HG02870 (cell line): ENCODE measurements around the gene PINK1.
"Not testable (repeated sequence)": the region's sequence is repeated elsewhere in the genome, so short reads cannot be mapped to it uniquely, and the experiment has no call there.

ENCODE experiments used
- ATAC-seq: cut with Tn5 transposase; IDR thresholded peaks from one replicate; pipeline ENCODE4 v1.9.1; 2021; ENCODE audit warnings: mild to moderate bottlenecking, moderate library complexity; ENCODE audit not compliant: unreplicated experiment

PINK1 gene

DNA sequence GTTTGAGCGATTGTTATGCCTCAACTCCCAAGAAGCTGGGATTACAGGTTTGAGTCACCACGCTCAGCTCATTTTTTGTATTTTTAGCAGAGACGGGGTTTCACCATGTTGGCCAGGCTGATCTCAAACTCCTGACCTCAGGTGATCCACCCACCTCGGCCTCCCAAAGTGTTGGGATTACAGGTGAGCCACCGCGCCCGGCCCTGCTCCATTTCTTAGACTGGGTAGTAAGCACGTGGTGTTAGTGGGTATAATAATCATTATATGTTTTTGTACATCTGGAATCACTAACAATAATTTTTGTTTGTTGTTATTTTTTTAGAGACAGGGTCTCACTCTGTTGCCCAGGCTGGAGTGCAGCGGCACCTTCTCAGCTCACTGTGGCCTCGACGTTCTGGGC lies 40.4 kb downstream of the PINK1 start:
- ATAC-seq, result not testable (repeated sequence)

DNA sequence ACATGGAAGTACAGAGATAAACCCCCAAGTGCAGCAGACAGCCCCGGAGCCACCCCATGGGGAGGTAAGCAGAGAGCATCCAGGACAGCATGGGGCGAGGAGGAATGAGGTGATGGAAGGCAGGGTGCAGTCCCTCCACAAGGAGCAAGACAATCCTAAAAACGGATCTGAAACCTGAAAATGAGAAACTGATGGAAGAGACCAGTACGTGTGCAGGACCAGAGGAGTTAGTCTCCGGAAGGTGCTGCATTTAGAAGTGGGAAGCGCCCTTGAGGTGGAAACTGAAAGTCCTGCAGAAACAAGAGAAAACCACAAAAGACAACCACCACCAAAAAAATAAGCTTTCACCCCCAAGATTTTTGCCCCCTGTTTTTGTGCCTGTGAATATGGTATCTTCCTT lies 45.3 kb downstream of the PINK1 start:
- ATAC-seq, result no peak

- ATAC-seq, result no peak
Observed at GRCh38 chr1:20680269-20680668, 47.0 kb downstream of the PINK1 start.

GRCh38 chr1:20681999-20682398 lies 48.7 kb downstream of the PINK1 start:
- no peak for ATAC-seq

DNA sequence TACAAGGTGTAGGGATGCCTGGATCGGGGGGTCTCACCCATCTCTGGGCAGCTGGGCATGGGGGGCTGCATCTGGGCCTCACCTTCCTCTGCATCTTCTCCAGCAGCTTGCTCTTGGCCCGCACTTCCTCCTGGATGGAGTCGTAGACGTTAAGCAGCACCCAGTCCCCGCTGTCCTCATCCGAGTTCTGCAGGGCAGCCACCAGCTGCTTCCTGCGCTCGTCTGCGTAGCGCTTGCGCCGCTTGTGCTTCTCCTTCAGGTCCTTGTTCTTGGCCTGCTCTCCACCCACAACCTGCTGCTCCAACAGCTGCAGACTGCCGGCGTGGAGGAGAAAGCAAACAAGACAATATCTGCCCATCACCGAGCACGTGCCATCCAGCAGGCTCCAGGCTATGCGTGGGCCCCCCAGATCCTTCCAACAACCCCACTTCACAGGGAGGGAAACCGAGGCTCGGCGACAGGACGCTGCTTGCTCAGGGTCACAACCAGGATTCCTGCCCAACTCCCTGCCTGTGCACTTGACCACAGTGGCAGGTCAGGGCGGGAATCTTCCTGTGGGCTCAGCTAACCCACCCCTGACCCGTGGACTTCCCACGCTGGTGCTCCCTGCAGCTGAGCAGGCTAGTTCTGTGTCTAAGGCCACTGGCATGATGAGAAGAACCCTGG lies 49.4 kb downstream of the PINK1 start:
- ATAC-seq, result no peak

DNA sequence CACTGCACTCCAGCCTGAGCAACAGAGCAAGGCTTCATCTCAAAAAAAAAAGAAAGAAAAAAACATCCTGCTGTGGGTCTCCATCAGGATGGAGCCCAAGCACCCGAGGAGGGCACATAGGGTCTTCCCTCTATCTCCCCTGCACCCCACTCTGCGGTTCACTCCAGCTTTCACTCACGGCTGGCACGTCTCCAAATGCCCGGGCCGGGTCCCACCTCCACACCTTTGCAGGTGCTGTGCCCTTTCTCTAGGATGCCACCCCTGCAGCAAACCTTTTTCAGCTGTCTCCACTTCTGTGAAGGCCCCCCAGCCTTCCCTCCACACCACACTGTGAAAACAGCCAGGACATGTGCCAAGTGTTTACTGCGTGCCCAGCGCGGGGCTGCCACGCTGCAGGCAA lies 50.4 kb downstream of the PINK1 start:
- ATAC-seq, result no peak

DNA sequence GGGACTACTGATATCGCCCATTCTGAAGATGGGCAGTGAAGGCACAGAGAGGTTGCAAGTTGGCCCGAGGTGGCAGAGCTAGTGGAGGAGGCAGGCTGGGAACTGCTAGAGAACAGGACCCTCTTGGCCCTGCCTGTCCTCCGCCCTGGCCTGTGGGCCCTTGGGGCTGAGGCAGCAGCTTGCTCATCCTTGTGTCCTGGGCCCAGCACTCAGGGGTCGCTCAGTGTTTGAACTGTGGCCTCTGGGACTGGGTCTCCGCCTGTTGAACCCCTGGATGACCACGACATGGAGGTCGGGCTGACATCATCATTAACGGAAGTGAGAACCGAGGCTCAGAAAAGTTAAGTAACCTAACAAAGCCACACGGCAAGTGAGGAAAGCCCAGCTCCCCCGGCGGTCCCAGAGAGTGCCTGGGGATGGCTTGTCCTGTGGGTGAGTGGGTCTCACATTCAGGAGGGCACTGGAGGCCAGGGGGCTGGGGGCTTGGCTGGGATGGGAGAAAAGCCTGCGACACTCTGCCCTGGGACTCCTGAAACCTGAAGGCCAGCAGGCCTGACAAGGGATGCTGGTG lies 50.9 kb downstream of the PINK1 start:
- no peak for ATAC-seq

DNA sequence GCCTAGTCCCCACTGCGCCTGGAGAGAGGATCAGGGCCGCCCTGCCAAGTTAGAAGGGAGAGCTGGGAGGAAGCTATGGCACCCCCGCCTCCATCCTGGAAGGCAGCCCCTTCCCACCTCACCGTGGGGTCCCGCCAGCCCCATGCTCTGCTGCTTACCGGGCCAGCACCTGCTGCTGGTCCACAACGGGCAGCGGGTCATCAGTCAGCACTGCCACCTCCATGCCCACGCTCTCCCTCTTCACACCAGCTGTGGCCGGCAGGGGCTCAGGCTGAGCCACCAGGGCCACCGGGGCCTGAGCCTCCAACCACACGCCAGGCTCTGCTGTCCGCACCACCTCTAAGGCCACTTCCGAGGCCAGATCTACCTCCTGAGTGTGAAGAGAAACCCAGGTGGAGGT lies 51.4 kb downstream of the PINK1 start:
- no peak for ATAC-seq

DNA sequence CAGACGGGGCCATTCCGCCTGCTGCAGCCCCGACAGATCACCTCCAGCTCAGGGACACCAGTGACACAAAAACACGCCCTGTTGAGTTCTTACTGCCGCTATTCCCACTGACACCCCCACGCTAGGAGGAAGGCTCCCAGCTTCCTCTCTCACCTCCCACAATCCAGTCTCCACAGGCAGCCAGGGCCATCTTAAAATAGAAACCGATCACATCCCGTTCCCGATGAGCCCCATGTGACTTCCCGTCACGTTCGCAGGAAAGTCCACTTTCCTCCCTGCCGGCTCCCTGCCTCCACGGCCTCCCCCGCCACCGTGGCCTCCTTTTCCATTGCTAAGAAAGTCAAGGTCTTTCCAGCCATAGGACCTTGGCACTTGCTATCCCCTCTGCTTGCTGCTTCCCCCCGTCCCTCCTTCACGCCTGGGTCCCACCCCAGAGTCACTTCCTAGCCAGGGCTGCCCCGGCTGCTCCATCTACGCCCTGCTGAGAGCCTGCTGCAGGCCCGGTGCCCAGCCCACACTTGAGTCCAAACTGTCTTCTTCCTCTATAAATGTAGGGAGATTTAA lies 51.9 kb downstream of the PINK1 start:
- no peak for ATAC-seq

GRCh38 chr1:20685741-20686140 lies 52.5 kb downstream of the PINK1 start:
- ATAC-seq, result no peak

DNA sequence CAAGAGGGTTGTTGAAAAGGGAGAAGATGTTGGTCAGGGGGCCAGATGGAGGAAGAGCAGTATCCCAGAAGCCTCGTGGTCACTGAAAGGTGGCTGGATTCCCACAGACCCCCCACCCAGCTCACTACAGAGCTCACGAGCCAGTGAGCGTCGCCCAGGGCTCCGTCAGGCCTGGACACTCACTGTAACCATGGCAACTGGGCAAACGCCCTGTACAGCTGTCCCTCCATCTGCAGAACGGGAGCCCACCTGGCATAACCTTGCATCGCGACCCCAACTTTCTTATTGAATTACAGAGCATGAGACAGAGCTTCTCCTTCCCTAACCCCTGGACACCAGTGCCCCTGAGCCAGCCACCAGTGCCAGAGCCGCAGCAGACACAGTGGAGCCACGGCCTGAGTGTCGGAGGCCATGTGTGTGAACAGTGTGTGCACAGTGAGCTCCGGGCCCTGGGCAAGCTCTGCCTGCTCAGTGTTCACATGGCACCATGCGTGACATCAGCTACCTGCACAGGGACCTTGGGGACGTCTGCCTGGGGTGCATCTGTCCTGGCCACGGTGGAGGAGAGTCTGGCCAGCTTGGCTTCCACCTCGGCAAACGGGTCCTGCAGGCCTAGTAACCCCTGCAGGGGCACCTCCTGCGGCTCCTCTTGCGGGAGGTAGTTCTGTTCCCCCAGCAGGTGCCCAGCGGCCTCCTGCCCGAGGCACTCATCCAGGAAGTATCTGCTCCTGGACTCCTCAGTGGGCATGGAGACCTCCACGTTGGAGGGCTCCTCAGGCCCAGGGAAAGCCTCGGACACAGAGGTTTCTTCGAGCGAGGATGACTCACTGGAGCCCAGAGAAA lies 53.8 kb downstream of the PINK1 start:
- ATAC-seq, result no peak

- ATAC-seq, result no peak
Observed at GRCh38 chr1:20689645-20690056, 56.4 kb downstream of the PINK1 start.

DNA sequence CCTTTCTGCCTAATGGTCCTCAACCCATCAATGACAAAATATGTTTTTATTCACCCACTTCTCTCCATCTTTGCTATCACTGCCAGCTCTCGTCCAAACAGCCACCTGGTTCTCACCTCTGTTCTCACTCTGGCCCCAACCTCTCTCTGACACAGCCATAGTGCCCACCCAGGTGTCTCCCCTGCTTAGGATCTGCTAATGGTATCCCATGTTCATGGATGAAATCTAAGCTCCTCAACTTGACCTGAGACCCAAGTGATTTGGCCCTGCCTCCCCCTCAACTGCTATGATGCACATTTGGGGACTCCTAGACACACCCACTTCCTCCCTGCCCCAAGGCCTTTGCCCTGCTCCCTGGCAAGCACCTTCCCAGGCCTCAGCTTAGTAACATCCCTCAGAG lies 58.6 kb downstream of the PINK1 start:
- ATAC-seq, result no peak

DNA sequence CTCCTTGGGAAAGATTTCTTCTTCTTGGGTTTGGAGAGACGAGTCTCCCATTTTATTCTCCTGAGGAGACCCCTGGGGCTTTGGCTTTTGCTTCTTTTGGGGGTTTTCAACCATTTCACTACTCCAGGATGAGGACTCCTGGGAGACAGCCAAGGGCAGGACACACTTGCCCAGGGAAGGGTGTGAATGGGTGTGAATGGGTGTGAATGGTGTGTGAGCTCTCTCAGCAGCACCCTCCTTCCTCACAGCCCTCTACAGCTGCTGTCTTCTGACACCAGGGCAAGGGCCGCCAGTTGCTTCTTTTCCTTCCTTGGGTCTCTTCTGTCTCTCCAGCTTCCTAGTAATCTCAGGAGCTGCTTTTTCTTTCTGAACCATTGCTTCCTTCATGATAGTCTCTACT lies 60.4 kb downstream of the PINK1 start:
- ATAC-seq, result no peak

DNA sequence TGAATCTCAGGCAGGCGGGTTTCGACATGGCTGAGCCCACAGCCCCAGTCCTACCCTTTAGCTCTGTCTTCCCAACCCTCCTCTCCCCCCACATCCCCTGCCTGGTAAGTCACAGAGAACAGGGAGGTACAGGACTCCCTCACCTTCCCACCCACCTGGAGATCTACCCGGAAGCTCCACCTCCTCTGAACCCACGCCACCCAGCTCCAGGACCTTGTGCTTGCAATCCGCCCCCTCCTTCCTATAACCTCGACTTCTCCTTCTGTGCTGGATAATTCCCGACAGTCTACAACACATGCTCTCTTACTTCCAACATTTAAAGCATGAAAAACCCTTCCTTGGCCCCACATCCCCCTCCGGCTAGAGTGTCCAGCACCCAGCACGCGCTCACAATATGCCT lies 62.3 kb downstream of the PINK1 start:
- ATAC-seq, result no peak

DNA sequence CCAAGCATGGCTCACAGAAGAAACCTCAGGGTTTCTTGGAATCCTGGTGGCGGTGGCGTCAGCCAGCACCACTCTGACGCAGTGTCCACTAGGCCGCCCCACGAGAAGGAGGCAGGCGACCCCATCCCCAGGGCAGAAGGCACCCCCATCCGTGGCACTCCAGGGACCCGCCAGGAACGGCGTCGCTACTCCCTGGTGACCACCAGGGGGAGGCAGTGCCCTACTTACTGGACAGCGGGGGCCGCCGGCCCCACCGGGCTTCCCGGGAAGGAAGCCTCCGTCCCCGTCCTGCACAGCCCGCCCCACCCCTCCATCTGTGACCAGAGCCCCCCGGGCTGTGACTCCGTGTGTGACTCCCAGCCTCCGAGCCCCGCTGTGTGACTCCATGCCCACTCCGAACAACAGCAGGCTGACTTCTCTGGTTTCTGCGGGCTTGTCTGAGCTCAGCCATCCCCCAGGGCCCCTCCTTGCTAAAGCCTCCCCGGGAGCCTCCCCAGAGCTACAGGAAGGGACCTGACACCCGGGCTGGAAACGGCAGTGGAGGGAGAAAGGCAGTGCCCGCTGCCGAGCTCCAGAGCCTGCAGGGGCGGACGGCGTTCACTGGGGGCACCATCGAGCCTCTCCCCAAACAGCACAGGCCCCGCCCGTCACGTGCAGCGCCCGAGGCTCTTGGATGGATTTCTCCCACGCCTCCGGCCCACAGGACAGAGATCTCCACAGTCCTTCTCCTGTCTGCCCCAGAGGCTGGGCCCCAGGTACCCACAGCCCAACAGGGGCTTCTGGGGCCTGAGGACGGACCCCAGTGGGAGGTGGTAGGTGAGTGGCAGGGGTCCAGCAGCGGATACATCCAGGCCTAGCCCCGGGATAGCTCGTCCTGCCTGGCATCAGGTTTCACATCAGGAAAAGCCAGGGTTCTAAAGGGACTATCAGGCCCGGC lies 63.4 kb downstream of the PINK1 start:
- peak; percentile 62 for ATAC-seq

DNA sequence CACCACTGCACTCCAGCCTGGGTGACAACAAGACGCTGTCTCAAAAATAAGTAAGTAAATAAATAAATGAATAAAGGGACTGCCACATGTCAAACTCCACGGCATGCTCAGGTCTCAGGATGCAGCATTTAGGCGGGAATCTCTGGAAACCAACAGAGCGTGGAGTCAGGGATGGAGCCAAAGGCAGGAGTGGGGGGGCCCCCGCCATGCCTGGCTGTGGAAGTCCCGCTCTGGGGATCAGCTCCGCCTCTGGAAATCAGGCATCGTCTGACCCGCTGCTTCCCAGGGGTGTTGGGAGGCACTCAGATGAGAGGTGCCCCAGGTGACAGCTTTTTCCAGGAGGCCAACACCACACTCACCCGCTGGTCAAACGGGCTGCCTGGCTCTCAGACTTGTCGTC lies 64.3 kb downstream of the PINK1 start:
- no peak for ATAC-seq

GRCh38 chr1:20698195-20698910 lies 65.1 kb downstream of the PINK1 start:
- ATAC-seq, result no peak

DNA sequence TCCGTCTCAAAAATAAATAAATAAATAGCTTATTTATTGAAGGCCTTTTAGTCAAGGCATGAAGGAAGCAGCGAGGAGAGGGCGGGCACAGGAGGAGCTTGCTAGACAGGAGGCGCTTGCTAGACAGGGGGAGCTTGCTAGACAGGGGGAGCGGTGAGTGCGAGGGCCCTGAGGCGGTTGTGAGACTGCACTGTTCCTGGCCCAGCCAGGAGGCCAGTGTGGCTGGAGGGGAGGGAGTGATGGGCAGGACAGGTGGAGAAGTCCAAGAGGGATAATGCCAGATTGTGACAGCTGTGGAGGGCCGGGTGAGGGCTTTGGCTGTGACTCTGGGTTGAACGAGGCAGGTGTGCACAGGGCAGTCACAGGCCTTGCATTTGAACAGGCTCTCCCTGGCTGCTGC lies 66.3 kb downstream of the PINK1 start:
- no peak for ATAC-seq

DNA sequence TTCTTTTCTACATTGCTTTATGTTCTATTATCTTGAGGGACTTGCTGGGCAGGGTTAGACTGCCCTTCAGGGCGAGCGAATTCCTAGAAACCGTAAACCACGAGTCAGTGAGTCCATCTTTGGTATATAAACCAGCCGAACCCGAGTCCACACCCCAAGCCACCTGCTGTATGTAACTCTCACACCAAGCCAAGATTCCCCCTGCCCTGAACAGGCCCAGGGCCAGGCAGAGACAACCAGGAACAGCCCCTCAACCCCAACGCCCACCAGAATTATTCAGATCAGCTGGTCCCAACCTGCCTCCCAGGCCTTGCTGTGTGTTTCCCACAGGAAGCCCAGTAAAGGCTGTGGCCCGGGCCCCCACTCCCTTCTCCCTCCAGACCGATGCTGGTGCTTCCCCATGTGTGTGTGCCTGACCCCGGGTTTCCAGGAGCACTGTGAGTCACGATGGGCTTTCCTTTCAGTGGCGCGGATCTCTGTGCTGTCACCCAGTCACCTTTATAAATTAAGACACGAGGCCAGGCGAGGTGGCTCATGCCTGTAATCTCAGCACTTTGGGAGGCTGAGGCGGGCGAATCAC lies 67.5 kb downstream of the PINK1 start:
- no peak for ATAC-seq
